Right ventricle myocardium superior (tissue), 1 donor: ENCODE results near the gene CREBZF. TPM values are rescaled to one million over a fixed set of nuclear protein-coding genes. Genes with fewer than 3 reads are reported as not detected.

Experiments used
- ATAC-seq: fragments of 200-7000 bp; cut with Tn5 transposase; one replicate; pipeline ENCODE4 v1.9.1; 2020; ENCODE audit warnings: mild to moderate bottlenecking; ENCODE audit not compliant: poor library complexity
- DNase-seq: peaks from one replicate; pipeline ENCODE4 v3.0.0-alpha.2; 2020
- intact Hi-C: fragments of 100-400 bp; cut with DNase I; formaldehyde crosslinking; loops from one replicate; pipeline ENCODE4 v1.11.2; 2022
- long read RNA-seq: library from polyadenylated mRNA; unstranded; transcript quantifications from one replicate; pipeline ENCODE4 v2.0.0, GENCODE V29; 2021
- total RNA-seq: library from RNA; stranded (reverse); fragmentation: NEBNext Ultra II Directional; extraction: Animal tissue kit (Norgen Biotek cat#: 25700); gene quantifications from one replicate; pipeline ENCODE4 v1.2.1, GENCODE V29; 2021
- donor health status: DM: no; HTN: yes; CAD: no; lungs with severe emphysema.

CREBZF gene
- total RNA-seq: 11.2 TPM
- long read RNA-seq, full-length matches to known transcripts: 30 of 48 reads
- long read RNA-seq, partial matches to known transcripts: 16 of 48 reads
- long read RNA-seq, other reads (novel, unspliced or antisense): 2 of 48 reads

GRCh38 chr11:85664615-85665481 is at the start of gene CREBZF:
Gene CREBZF, minus strand, starts transcription at chr11:85665129. Its CDS starts 254 bp downstream, at chr11:85664875.
- intact Hi-C loops: loop anchor here (2.0 kb wide), 1 partner anchor 36 kb away; the partner anchor contains the start of gene TMEM126B
- ATAC-seq: peak; percentile 98
- DNase-seq: peak; percentile 95

GRCh38 chr11:85712953-85713352 is 48.0 kb upstream of the CREBZF start:
- DNase-seq (no peak), ATAC-seq (no peak)
- intact Hi-C loops: no loop called here

GRCh38 chr11:85710917-85711316 is 46.0 kb upstream of the CREBZF start:
- DNase-seq (no peak), ATAC-seq (no peak)
- intact Hi-C loops: no loop called here

- DNase-seq (no peak), ATAC-seq (no peak)
- intact Hi-C loops: no loop called here
Observed at GRCh38 chr11:85709941-85710702, 45.2 kb upstream of the CREBZF start.

GRCh38 chr11:85705800-85706199 is 40.9 kb upstream of the CREBZF start:
- ATAC-seq: no peak
- intact Hi-C loops: no loop called here
- DNase-seq: no peak

- no peak for ATAC-seq
- intact Hi-C loops: no loop called here
Observed at GRCh38 chr11:85704967-85705366, 40.0 kb upstream of the CREBZF start.

GRCh38 chr11:85699957-85700741 is 35.2 kb upstream of the CREBZF start:
- DNase-seq: no peak
- intact Hi-C loops: loop anchor here (10.0 kb wide), 1 partner anchor 115 kb away; the partner anchor contains the start of gene SYTL2
- no peak for ATAC-seq

More at GRCh38 chr11:85704967-85705366, 40.0 kb upstream of the CREBZF start:
- no peak for DNase-seq

- no peak for ATAC-seq
- intact Hi-C loops: loop anchor here (10.0 kb wide), 1 partner anchor 117 kb away; the partner anchor contains the start of gene SYTL2
Observed at GRCh38 chr11:85698195-85698594, 33.3 kb upstream of the CREBZF start.

GRCh38 chr11:85697747-85698146 is 32.8 kb upstream of the CREBZF start:
- intact Hi-C loops: loop anchor here (10.0 kb wide), 1 partner anchor 117 kb away; the partner anchor contains the start of gene SYTL2
- DNase-seq: no peak
- ATAC-seq: no peak

More at GRCh38 chr11:85698195-85698594, 33.3 kb upstream of the CREBZF start:
- no peak for DNase-seq

- intact Hi-C loops: loop anchor here (10.0 kb wide), 1 partner anchor 119 kb away; the partner anchor contains the start of gene SYTL2
- DNase-seq (no peak), ATAC-seq (no peak)
Observed at GRCh38 chr11:85695546-85695945, 30.6 kb upstream of the CREBZF start.

- DNase-seq (no peak), ATAC-seq (no peak)
- intact Hi-C loops: loop anchor here (10.0 kb wide), 1 partner anchor 120 kb away; the partner anchor contains the start of gene SYTL2
Observed at GRCh38 chr11:85694385-85694980, 29.6 kb upstream of the CREBZF start.

GRCh38 chr11:85685820-85686459 is 21.0 kb upstream of the CREBZF start, which contains the start of gene CCDC89:
Gene CCDC89, minus strand, starts transcription at chr11:85686195. Its CDS starts 65 bp downstream, at chr11:85686130.
- intact Hi-C loops: no loop called here
- peak; percentile 94 for ATAC-seq
- DNase-seq: peak; percentile 86

GRCh38 chr11:85685125-85685819 is 20.3 kb upstream of the CREBZF start:
- ATAC-seq: no peak
- intact Hi-C loops: no loop called here

GRCh38 chr11:85682330-85683305 is 17.7 kb upstream of the CREBZF start:
- intact Hi-C loops: no loop called here

More at GRCh38 chr11:85685125-85685819, 20.3 kb upstream of the CREBZF start:
- DNase-seq: peak; percentile 48

GRCh38 chr11:85680897-85681296 is 16.0 kb upstream of the CREBZF start:
- no peak for ATAC-seq
- intact Hi-C loops: no loop called here
- no peak for DNase-seq

More at GRCh38 chr11:85682330-85683305, 17.7 kb upstream of the CREBZF start:
- DNase-seq (peak; percentile 86), ATAC-seq (peak; percentile 83)
